22Rv1 (cell line): ENCODE measurements around the gene FCHSD2.

Source experiments
- H3K27ac ChIP-seq: fragments of 450-650 bp; 2 replicates; pipeline ENCODE4 v1.5.1; 2017
- ZFX ChIP-seq: fragments of 450-650 bp; IDR thresholded peaks from 2 replicates; pipeline ENCODE4 v1.6.1; 2017; ENCODE audit warnings: antibody characterized with exemption, borderline replicate concordance
- TF ChIP-seq, protein P1 (sequence below): fragments of 450-650 bp; IDR thresholded peaks from 2 replicates; pipeline ENCODE4 v1.5.1; 2017; ENCODE audit warnings: mild to moderate bottlenecking

The FCHSD2 gene

DNA sequence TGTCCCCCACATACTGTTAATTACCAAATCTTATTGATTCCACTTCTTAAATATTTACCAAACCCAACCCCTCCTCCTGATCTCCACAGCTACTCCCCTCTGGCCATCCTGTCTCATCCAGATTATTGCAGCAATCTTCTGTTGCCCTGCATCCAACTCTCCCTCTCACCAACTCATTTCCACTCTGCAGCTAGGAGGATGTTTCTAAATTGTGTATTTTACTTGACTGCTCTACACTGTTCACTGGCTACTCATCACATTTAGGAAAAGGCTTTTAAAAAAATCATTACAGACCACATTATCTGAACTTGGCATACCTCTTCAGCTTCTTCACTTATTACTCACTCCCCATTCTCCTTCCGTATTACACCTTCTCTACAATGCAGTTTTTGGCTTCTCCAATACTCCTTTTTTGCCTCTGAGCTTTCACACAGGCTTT, 210.0 kb downstream of the FCHSD2 start:
- no peak overlapping the region for H3K27ac ChIP-seq

DNA sequence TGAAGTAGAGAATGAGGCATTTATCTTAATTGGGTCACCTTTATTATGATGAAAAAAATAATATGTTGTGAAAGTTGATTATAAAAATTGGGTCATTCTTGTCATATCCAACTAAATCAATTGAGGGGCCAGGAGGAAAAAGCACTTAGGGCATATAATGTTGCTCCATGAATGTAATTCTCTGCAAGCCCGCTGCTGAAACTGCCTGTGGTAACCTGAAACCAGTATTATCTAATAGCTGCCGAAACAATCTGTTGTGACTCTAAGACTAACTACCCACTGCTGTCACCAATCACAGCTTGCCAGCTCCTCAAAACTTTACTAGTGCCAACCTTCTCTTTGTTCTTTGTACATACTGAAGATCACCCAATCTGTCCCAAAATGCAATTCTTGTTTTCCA, 212.1 kb downstream of the FCHSD2 start:
- H3K27ac ChIP-seq = no peak overlapping the region
- TF ChIP-seq, protein P1, sequence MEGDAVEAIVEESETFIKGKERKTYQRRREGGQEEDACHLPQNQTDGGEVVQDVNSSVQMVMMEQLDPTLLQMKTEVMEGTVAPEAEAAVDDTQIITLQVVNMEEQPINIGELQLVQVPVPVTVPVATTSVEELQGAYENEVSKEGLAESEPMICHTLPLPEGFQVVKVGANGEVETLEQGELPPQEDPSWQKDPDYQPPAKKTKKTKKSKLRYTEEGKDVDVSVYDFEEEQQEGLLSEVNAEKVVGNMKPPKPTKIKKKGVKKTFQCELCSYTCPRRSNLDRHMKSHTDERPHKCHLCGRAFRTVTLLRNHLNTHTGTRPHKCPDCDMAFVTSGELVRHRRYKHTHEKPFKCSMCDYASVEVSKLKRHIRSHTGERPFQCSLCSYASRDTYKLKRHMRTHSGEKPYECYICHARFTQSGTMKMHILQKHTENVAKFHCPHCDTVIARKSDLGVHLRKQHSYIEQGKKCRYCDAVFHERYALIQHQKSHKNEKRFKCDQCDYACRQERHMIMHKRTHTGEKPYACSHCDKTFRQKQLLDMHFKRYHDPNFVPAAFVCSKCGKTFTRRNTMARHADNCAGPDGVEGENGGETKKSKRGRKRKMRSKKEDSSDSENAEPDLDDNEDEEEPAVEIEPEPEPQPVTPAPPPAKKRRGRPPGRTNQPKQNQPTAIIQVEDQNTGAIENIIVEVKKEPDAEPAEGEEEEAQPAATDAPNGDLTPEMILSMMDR = no peak
- no peak for TF ChIP-seq ZFX

More for the DNA sequence above, 210.0 kb downstream of the FCHSD2 start:
- TF ChIP-seq, protein P1 = no peak
- no peak for TF ChIP-seq ZFX

DNA sequence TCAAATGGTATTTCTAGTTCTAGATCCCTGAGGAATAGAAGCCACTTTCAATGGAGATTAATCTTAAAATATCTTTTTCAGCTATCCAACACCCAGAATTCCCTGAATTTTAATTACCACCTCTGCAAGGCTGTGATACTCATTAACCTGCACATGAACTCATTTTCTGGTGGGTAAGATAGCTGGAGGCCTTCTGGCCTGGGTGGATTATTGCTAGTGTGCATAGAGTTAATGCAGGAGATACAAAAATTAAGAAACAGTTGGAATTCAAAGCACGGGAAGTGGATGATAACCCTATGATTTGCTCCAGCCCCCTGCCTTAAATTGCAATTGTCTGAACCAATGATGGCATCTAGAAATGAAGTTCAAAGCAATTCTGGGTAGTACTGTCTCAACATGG, 212.9 kb downstream of the FCHSD2 start:
- no peak overlapping the region for H3K27ac ChIP-seq
- TF ChIP-seq, protein P1 = no peak
- TF ChIP-seq ZFX = no peak

DNA sequence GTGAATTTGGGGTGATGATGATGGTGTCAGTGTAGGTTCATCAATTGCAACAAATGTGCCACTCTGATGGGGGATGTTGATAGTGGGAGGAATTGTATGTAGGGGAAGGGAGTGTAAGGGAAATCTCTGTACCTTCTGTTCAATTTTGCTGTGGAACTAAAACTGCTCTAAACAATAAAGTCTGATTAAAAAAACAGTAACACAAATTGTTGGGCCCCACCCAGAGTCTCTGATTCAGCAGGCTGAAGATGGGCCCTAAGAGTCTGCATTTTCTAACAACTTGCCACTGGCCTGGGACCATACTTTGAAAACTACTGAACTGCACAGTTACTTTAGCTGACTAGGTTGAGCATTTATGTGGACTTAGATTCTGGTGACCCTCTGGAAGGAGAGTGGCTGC, 214.7 kb downstream of the FCHSD2 start:
- no peak for TF ChIP-seq ZFX
- TF ChIP-seq, protein P1 = no peak
- H3K27ac ChIP-seq = no peak overlapping the region

DNA sequence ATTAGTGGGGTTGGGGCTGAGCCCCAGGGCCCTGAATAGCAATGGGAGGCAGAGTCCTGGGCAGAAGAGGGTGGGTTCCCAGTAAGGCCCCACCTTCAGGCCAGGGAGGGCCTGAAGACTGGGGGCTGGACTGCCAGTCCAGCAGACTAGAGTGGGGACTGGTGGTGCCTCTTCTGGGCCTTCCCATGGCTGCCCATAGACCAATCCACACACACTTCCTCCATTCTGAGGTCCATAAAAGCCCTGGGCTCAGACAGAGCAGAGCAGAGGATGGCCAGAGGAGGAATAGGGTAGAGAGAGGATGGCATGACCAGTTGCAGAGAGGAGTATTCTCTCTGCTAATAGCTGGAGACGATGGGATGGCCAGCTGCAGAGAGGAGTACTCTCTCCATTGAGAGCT, 216.0 kb downstream of the FCHSD2 start:
- H3K27ac ChIP-seq = no peak overlapping the region
- no peak for TF ChIP-seq ZFX
- TF ChIP-seq, protein P1 = no peak

DNA sequence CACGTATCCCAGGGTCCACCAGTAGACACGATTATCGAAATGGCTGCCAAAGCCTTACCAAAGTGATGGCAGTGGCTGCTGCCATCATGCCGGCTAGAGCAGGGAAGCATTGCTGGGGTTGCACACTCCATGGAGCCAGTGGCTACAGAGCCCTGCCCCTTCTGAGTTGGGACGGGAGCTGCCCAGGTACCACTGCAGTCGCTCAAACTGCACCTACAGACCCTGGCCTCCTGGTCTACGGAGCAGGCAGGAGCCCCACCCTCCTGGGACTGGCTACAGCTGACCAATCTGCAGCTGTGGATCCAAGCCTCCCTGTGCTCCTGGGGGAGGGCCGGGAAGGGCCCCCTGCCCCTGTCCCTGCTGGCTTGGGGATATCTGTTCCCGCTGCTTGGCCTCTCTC, 216.5 kb downstream of the FCHSD2 start:
- no peak for TF ChIP-seq ZFX
- TF ChIP-seq, protein P1 = no peak

DNA sequence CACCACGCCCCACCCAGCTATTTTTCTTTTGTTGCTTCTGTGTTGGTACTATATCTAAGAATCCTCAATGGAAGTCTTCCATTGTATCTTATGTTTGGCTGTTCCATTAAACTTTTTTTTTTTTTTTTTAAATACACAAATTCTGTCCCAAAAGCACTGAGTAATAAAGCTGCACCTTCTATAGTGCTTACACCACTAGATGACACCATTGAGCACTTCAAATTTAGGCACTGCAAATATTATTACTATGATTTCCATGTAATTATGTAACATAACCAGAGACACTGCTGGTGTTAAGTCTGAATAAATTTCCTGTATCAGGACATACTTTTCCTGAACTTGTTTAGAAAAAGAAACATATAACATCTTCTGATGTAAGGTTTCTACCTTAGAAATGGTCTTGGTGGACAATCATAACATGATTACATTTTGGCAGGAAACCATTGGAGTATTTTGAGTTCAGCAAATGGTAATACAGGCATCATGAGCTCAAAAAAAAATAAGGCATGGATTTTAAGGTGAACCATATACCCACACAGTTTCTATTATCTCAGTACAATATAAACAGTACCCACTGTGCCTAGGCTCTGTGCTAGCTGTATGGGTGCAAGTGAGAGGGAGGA, 217.4 kb downstream of the FCHSD2 start:
- TF ChIP-seq ZFX = no peak
- TF ChIP-seq, protein P1 = peak; percentile 70
- H3K27ac ChIP-seq = no peak overlapping the region

More for the DNA sequence above, 216.5 kb downstream of the FCHSD2 start:
- no peak overlapping the region for H3K27ac ChIP-seq
